ENCODE results near the gene NCK1.

Gene NCK1

GRCh38 chr3:136942803-136943202 is 80.8 kb downstream of the NCK1 start:
- DNase-seq, result no peak
- Histone ChIP-seq H3K4me3 (ENCODE audit: low read depth, low read length) (no peak overlapping the region), H3K27ac (no peak overlapping the region), H3K36me3 (peaks cover 8% of the 10 kb centered on the region; the same call in 1 of the 2 replicates), H3K27me3 (ENCODE audit: insufficient read depth, low read depth, severe bottlenecking) (no peaks in the 10 kb centered on the region), H3K9me3 (ENCODE audit: severe bottlenecking) (no peaks in the 10 kb centered on the region)
- no peak for TF ChIP-seq CTCF (IDR thresholded peaks at IDR 0.05; ENCODE audit: low read depth, low read length)

- Histone ChIP-seq H3K27ac (no peak overlapping the region), H3K36me3 (peaks cover 8% of the 10 kb centered on the region; the same call in 1 of the 2 replicates), H3K4me3 (ENCODE audit: low read depth, low read length) (no peak overlapping the region), H3K9me3 (ENCODE audit: severe bottlenecking) (no peaks in the 10 kb centered on the region), H3K27me3 (ENCODE audit: insufficient read depth, low read depth, severe bottlenecking) (no peaks in the 10 kb centered on the region)
- DNase-seq, result no peak
- TF ChIP-seq CTCF (IDR thresholded peaks at IDR 0.05; ENCODE audit: low read depth, low read length), result no peak
These were observed 81.4 kb downstream of the NCK1 start for GRCh38 chr3:136943436-136943835.

- TF ChIP-seq CTCF (IDR thresholded peaks at IDR 0.05; ENCODE audit: low read depth, low read length), result no peak
- Histone ChIP-seq H3K27me3 (ENCODE audit: insufficient read depth, low read depth, severe bottlenecking) (no peaks in the 10 kb centered on the region), H3K27ac (no peak overlapping the region), H3K9me3 (ENCODE audit: severe bottlenecking) (no peaks in the 10 kb centered on the region), H3K4me3 (ENCODE audit: low read depth, low read length) (no peak overlapping the region), H3K36me3 (peaks cover 8% of the 10 kb centered on the region; the same call in 1 of the 2 replicates)
- no peak for DNase-seq
These were observed 85.0 kb downstream of the NCK1 start for GRCh38 chr3:136946978-136947377.

GRCh38 chr3:136947477-136947876 is 85.5 kb downstream of the NCK1 start:
- Histone ChIP-seq H3K36me3 (peaks cover 8% of the 10 kb centered on the region; the same call in 1 of the 2 replicates), H3K9me3 (ENCODE audit: severe bottlenecking) (no peaks in the 10 kb centered on the region), H3K4me3 (ENCODE audit: low read depth, low read length) (no peak overlapping the region), H3K27me3 (ENCODE audit: insufficient read depth, low read depth, severe bottlenecking) (no peaks in the 10 kb centered on the region), H3K27ac (no peak overlapping the region)
- TF ChIP-seq CTCF (IDR thresholded peaks at IDR 0.05; ENCODE audit: low read depth, low read length), result no peak
- DNase-seq, result no peak

- H3K36me3 ChIP-seq, result peaks cover 8% of the 10 kb centered on the region; the same call in 1 of the 2 replicates
- no peak for DNase-seq
- H3K9me3 ChIP-seq (ENCODE audit: severe bottlenecking), result no peaks in the 10 kb centered on the region
- TF ChIP-seq CTCF (IDR thresholded peaks at IDR 0.05; ENCODE audit: low read depth, low read length), result no peak
- H3K4me3 ChIP-seq (ENCODE audit: low read depth, low read length), result no peak overlapping the region
- H3K27ac ChIP-seq, result no peak overlapping the region
- H3K27me3 ChIP-seq (ENCODE audit: insufficient read depth, low read depth, severe bottlenecking), result no peaks in the 10 kb centered on the region
These were observed 87.1 kb downstream of the NCK1 start for GRCh38 chr3:136949146-136949545.

GRCh38 chr3:136949708-136950107 is 87.7 kb downstream of the NCK1 start:
- no peak for DNase-seq
- no peaks in the 10 kb centered on the region for H3K9me3 ChIP-seq (ENCODE audit: severe bottlenecking)
- peaks cover 8% of the 10 kb centered on the region; the same call in 1 of the 2 replicates for H3K36me3 ChIP-seq
- H3K4me3 ChIP-seq (ENCODE audit: low read depth, low read length), result no peak overlapping the region
- no peak overlapping the region for H3K27ac ChIP-seq
- no peaks in the 10 kb centered on the region for H3K27me3 ChIP-seq (ENCODE audit: insufficient read depth, low read depth, severe bottlenecking)
- TF ChIP-seq CTCF (IDR thresholded peaks at IDR 0.05; ENCODE audit: low read depth, low read length), result no peak
